Prostate gland (tissue), 2 donors: ENCODE measurements around the gene EPB41L2. TPM values are rescaled to one million over a fixed set of nuclear protein-coding genes. Genes with fewer than 3 reads are reported as not detected.

Experiments
- DNase-seq: peaks from one replicate; pipeline ENCODE4 v3.0.0-alpha.2; 2019; ENCODE audit warnings: low spot score
- H3K27ac ChIP-seq, 2 donors: fragments of 200-600 bp; sonication (generic); 2 replicates each; pipeline ENCODE4 v1.5.1; 2017 to 2019
- H3K27me3 ChIP-seq: fragments of 200-600 bp; sonication (generic); replicated peaks from 2 replicates; pipeline ENCODE4 v1.5.1; 2019; ENCODE audit not compliant: insufficient read depth
- H3K36me3 ChIP-seq, 2 donors: fragments of 200-600 bp; sonication (generic); 1 replicate in 1 of 2; 2 replicates in 1 of 2; pipeline versions ENCODE4 v1.5.1 to v1.8.1; 2017 to 2019
- H3K4me1 ChIP-seq: fragments of 200-600 bp; sonication (generic); replicated peaks from 2 replicates; pipeline ENCODE4 v1.5.1; 2019
- H3K4me3 ChIP-seq, 2 donors: fragments of 200-600 bp; sonication (generic); 2 replicates each; pipeline ENCODE4 v1.5.1; 2017 to 2019
- H3K9me3 ChIP-seq: fragments of 200-600 bp; sonication (generic); 2 replicates; pipeline ENCODE4 v1.5.1; 2017
- CTCF ChIP-seq, 4 experiments: fragments of 200-600 bp in 2 of 4; fragments of 450-650 bp in 2 of 4; sonication (generic) in 2 of 4; IDR thresholded peaks; 1 replicate in 3 of 4; 2 replicates in 1 of 4; pipeline ENCODE4 v1.5.1; 2016 to 2019; ENCODE audit warnings: antibody characterized with exemption in 4 of 4, mild to moderate bottlenecking in 2 of 4, moderate library complexity in 2 of 4
- POLR2A ChIP-seq: fragments of 450-650 bp; IDR thresholded peaks from one replicate; pipeline ENCODE4 v1.6.1; 2016; ENCODE audit warnings: antibody characterized with exemption, mild to moderate bottlenecking
- POLR2AphosphoS5 ChIP-seq: sonication (generic); formaldehyde crosslinking; IDR thresholded peaks from one replicate; pipeline ENCODE4 v1.6.1; 2017; ENCODE audit warnings: antibody characterized with exemption
- WGBS: methylation state at CpG from one replicate; pipeline ENCODE4 v1.1.5; 2018; 5-methylcytosine and 5-hydroxymethylcytosine counted together
- intact Hi-C: fragments of 100-400 bp; cut with DNase I; formaldehyde crosslinking; loops from one replicate; pipeline ENCODE4 v1.14.2; 2022
- total RNA-seq, 2 donors: library from RNA; depleted of rRNA; stranded (reverse); fragments of >200 nt; gene quantifications; one replicate each; pipeline ENCODE4 v1.1.0, GENCODE V29; 2016

The EPB41L2 gene
- total RNA-seq, 2 donors from 2014 or later, result 11.9 to 105 TPM

GRCh38 chr6:130843575-130844320 lies 219.3 kb downstream of the EPB41L2 start:
- Histone ChIP-seq H3K27me3 (no peaks in the 10 kb centered on the region), H3K4me1 (no peaks in the 10 kb centered on the region), H3K9me3 (no peaks in the 10 kb centered on the region), H3K36me3 (no peaks in the 10 kb centered on the region), H3K27ac (no peak overlapping the region), H3K4me3 (no peak overlapping the region)
- DNase-seq, result no peak
- 90% methylated on average over 3 of the region's 3 CpGs for WGBS
- intact Hi-C loops, result no loop called here
- peak in 3 of 4 experiments; percentile 18 to 60 (median 44) for TF ChIP-seq CTCF (IDR thresholded peaks at IDR 0.05)
- no peak for TF ChIP-seq POLR2A

GRCh38 chr6:130841128-130841728 lies 221.8 kb downstream of the EPB41L2 start:
- H3K36me3 ChIP-seq, result no peaks in the 10 kb centered on the region
- no peaks in the 10 kb centered on the region for H3K9me3 ChIP-seq
- H3K27me3 ChIP-seq, result no peaks in the 10 kb centered on the region
- 65% methylated on average over 4 of the region's 4 CpGs for WGBS
- intact Hi-C loops, result no loop called here
- TF ChIP-seq POLR2AphosphoS5 (no peak), POLR2A (no peak), CTCF (IDR thresholded peaks at IDR 0.05) (no peak)
- H3K4me1 ChIP-seq, result no peaks in the 10 kb centered on the region
- no peak overlapping the region for H3K27ac ChIP-seq
- no peak overlapping the region for H3K4me3 ChIP-seq
- DNase-seq, result no peak

- Histone ChIP-seq H3K9me3 (no peaks in the 10 kb centered on the region), H3K36me3 (no peaks in the 10 kb centered on the region), H3K27ac (no peak overlapping the region), H3K27me3 (no peaks in the 10 kb centered on the region), H3K4me1 (no peaks in the 10 kb centered on the region), H3K4me3 (no peak overlapping the region)
- TF ChIP-seq CTCF (IDR thresholded peaks at IDR 0.05), result no peak
- no peak for TF ChIP-seq POLR2A
- no peak for TF ChIP-seq POLR2AphosphoS5
- no peak for DNase-seq
- WGBS, result 98% methylated on average over 2 of the region's 2 CpGs
- intact Hi-C loops, result no loop called here
Measured at GRCh38 chr6:130840050-130840449, 223.0 kb downstream of the EPB41L2 start.

- intact Hi-C loops, result no loop called here
- no peaks in the 10 kb centered on the region for H3K36me3 ChIP-seq
- 85% methylated on average over 2 of the region's 2 CpGs for WGBS
- no peak overlapping the region for H3K27ac ChIP-seq
- H3K4me3 ChIP-seq, result no peak overlapping the region
- no peaks in the 10 kb centered on the region for H3K4me1 ChIP-seq
- DNase-seq, result no peak
- no peaks in the 10 kb centered on the region for H3K9me3 ChIP-seq
- H3K27me3 ChIP-seq, result no peaks in the 10 kb centered on the region
- no peak for TF ChIP-seq CTCF (IDR thresholded peaks at IDR 0.05)
- TF ChIP-seq POLR2AphosphoS5, result no peak
- no peak for TF ChIP-seq POLR2A
Measured at GRCh38 chr6:130839379-130839778, 223.7 kb downstream of the EPB41L2 start.

GRCh38 chr6:130838951-130839350 lies 224.1 kb downstream of the EPB41L2 start:
- Histone ChIP-seq H3K4me1 (no peaks in the 10 kb centered on the region), H3K9me3 (no peaks in the 10 kb centered on the region), H3K4me3 (no peak overlapping the region), H3K36me3 (no peaks in the 10 kb centered on the region), H3K27ac (no peak overlapping the region), H3K27me3 (no peaks in the 10 kb centered on the region)
- intact Hi-C loops, result no loop called here
- no peak for TF ChIP-seq POLR2A
- TF ChIP-seq POLR2AphosphoS5, result no peak
- TF ChIP-seq CTCF (IDR thresholded peaks at IDR 0.05), result no peak
- 62% methylated on average over 5 of the region's 5 CpGs for WGBS
- no peak for DNase-seq
